Natural killer cell treated with Interleukin-12 subunit alpha and Interleukin-12 subunit beta and Interleukin-15 and Interleukin-18, amount 100 ng/mL, for 72 hours (primary cell): ENCODE results near the gene RASA3. TPM values are rescaled to one million over a fixed set of nuclear protein-coding genes. Genes with fewer than 3 reads are reported as not detected.
A peak's percentile ranks its signal among the peaks of the same experiment; 100 is the strongest.

Experiments
- ATAC-seq, 2 donors: fragments of 150-1000 bp; cut with Tn5 transposase in 1 of 2; sonication (Bioruptor Pico), chemical (Tn5 transposase) in 1 of 2; 2 replicates each; pipeline ENCODE4 v1.10.0; 2021
- DNase-seq: peaks from one replicate; pipeline ENCODE4 v3.0.0; 2022; ENCODE audit warnings: low spot score
- H3K27ac Mint-ChIP-seq, 2 donors: 1 replicate in 1 of 2; 2 replicates in 1 of 2; pipeline ENCODE4 v1.8.0; 2022; ENCODE audit warnings: mixed read lengths in 2 of 2, mild to moderate bottlenecking in 1 of 2, moderate library complexity in 1 of 2
- H3K27me3 Mint-ChIP-seq, 2 donors: 1 replicate in 1 of 2; 2 replicates in 1 of 2; pipeline ENCODE4 v1.8.0; 2022; ENCODE audit warnings: mixed read lengths in 2 of 2
- H3K36me3 Mint-ChIP-seq: one replicate; pipeline ENCODE4 v1.8.0; 2022; ENCODE audit warnings: mixed read lengths
- H3K4me1 Mint-ChIP-seq, 2 donors: 1 replicate in 1 of 2; 2 replicates in 1 of 2; pipeline ENCODE4 v1.8.0; 2022; ENCODE audit warnings: low read depth in 2 of 2, mixed read lengths in 2 of 2, mild to moderate bottlenecking in 1 of 2
- H3K4me3 Mint-ChIP-seq: one replicate; pipeline ENCODE4 v1.8.0; 2022; ENCODE audit warnings: mixed read lengths
- H3K9me3 Mint-ChIP-seq: 2 replicates; pipeline ENCODE4 v1.8.0; 2022; ENCODE audit warnings: mixed read lengths
- total RNA-seq, 2 donors: library from RNA; stranded (reverse); gene quantifications; one replicate each; pipeline ENCODE4 v1.2.3, GENCODE V29; 2022

The RASA3 gene
- total RNA-seq, 2 donors from 2014 or later: 6.9 to 11.7 TPM

- Mint-ChIP-seq H3K4me3 (no peak overlapping the region), H3K27ac (no peak overlapping the region), H3K9me3 (no peaks in the 10 kb centered on the region), H3K36me3 (no peaks in the 10 kb centered on the region), H3K4me1 (no peaks in the 10 kb centered on the region), H3K27me3 (no peaks in the 10 kb centered on the region)
- ATAC-seq (no peak), DNase-seq (peak; percentile 20)
Measured at GRCh38 chr13:113974304-113975281, 157.8 kb downstream of the RASA3 start.

GRCh38 chr13:113973218-113974164, 158.9 kb downstream of the RASA3 start, which contains the start of gene C13orf46:
TSS of gene C13orf46 (minus strand) at chr13:113974076. CDS start at chr13:113973997, 79 bp downstream.
- Mint-ChIP-seq H3K4me1 (no peaks in the 10 kb centered on the region), H3K4me3 (no peak within 1 kb of the TSS), H3K9me3 (no peaks in the 10 kb centered on the region), H3K36me3 (no peaks in the 10 kb centered on the region), H3K27me3 (no peaks in the 10 kb centered on the region), H3K27ac (no peak within 1 kb of the TSS)
- DNase-seq (peak; percentile 39), ATAC-seq (no peak)

GRCh38 chr13:113972451-113973217, 159.8 kb downstream of the RASA3 start:
- ATAC-seq (no peak), DNase-seq (peak; percentile 22)
- Mint-ChIP-seq H3K36me3 (no peaks in the 10 kb centered on the region), H3K4me3 (no peak overlapping the region), H3K27ac (no peak overlapping the region), H3K27me3 (no peaks in the 10 kb centered on the region), H3K4me1 (no peaks in the 10 kb centered on the region), H3K9me3 (no peaks in the 10 kb centered on the region)

- H3K9me3 Mint-ChIP-seq: no peaks in the 10 kb centered on the region
- ATAC-seq (no peak), DNase-seq (peak; percentile 52)
- H3K27me3 Mint-ChIP-seq: no peaks in the 10 kb centered on the region
- no peaks in the 10 kb centered on the region for H3K36me3 Mint-ChIP-seq
- H3K27ac Mint-ChIP-seq: no peak overlapping the region
- H3K4me3 Mint-ChIP-seq: no peak overlapping the region
- no peaks in the 10 kb centered on the region for H3K4me1 Mint-ChIP-seq
Measured at GRCh38 chr13:113971471-113972231, 160.8 kb downstream of the RASA3 start.

GRCh38 chr13:113970810-113971470, 161.5 kb downstream of the RASA3 start:
- Mint-ChIP-seq H3K36me3 (no peaks in the 10 kb centered on the region), H3K27me3 (no peaks in the 10 kb centered on the region)
- no peak for ATAC-seq

GRCh38 chr13:113969973-113970611, 162.3 kb downstream of the RASA3 start:
- no peak overlapping the region for H3K4me3 Mint-ChIP-seq
- H3K27me3 Mint-ChIP-seq: no peaks in the 10 kb centered on the region
- no peaks in the 10 kb centered on the region for H3K36me3 Mint-ChIP-seq
- DNase-seq (peak; percentile 46), ATAC-seq (no peak)
- no peak overlapping the region for H3K27ac Mint-ChIP-seq
- H3K9me3 Mint-ChIP-seq: no peaks in the 10 kb centered on the region
- no peaks in the 10 kb centered on the region for H3K4me1 Mint-ChIP-seq

More at GRCh38 chr13:113970810-113971470, 161.5 kb downstream of the RASA3 start:
- Mint-ChIP-seq H3K27ac (no peak overlapping the region), H3K4me1 (no peaks in the 10 kb centered on the region), H3K4me3 (no peak overlapping the region), H3K9me3 (no peaks in the 10 kb centered on the region)
- peak; percentile 53 for DNase-seq

- Mint-ChIP-seq H3K9me3 (no peaks in the 10 kb centered on the region), H3K4me1 (no peaks in the 10 kb centered on the region), H3K36me3 (no peaks in the 10 kb centered on the region), H3K27me3 (no peaks in the 10 kb centered on the region), H3K27ac (no peak overlapping the region), H3K4me3 (no peak overlapping the region)
- DNase-seq (peak; percentile 54), ATAC-seq (no peak)
Measured at GRCh38 chr13:113969311-113969972, 163.0 kb downstream of the RASA3 start.

- H3K27me3 Mint-ChIP-seq: no peaks in the 10 kb centered on the region
- DNase-seq: peak; percentile 54
- no peak overlapping the region for H3K4me3 Mint-ChIP-seq
- no peak overlapping the region for H3K27ac Mint-ChIP-seq
- no peaks in the 10 kb centered on the region for H3K4me1 Mint-ChIP-seq
- H3K36me3 Mint-ChIP-seq: no peaks in the 10 kb centered on the region
- no peak for ATAC-seq
- H3K9me3 Mint-ChIP-seq: no peaks in the 10 kb centered on the region
Measured at GRCh38 chr13:113968463-113969310, 163.7 kb downstream of the RASA3 start.

- Mint-ChIP-seq H3K36me3 (no peaks in the 10 kb centered on the region), H3K27ac (no peak overlapping the region), H3K27me3 (no peaks in the 10 kb centered on the region), H3K9me3 (no peaks in the 10 kb centered on the region), H3K4me1 (no peaks in the 10 kb centered on the region), H3K4me3 (no peak overlapping the region)
- DNase-seq (peak; percentile 50), ATAC-seq (no peak)
Measured at GRCh38 chr13:113967729-113968462, 164.5 kb downstream of the RASA3 start.

- Mint-ChIP-seq H3K27me3 (no peaks in the 10 kb centered on the region), H3K36me3 (no peaks in the 10 kb centered on the region), H3K9me3 (no peaks in the 10 kb centered on the region), H3K27ac (no peak overlapping the region), H3K4me1 (no peaks in the 10 kb centered on the region), H3K4me3 (no peak overlapping the region)
- DNase-seq (peak; percentile 38), ATAC-seq (no peak)
Measured at GRCh38 chr13:113967206-113967720, 165.2 kb downstream of the RASA3 start.
